CD1c-positive myeloid dendritic cell (primary cell): ENCODE measurements around the gene ACTC1.

Experiments used
- DNase-seq: peaks from one replicate; pipeline ENCODE4 v3.0.0-alpha.2; 2016; ENCODE audit errors: extremely low spot score

ACTC1 gene

DNA sequence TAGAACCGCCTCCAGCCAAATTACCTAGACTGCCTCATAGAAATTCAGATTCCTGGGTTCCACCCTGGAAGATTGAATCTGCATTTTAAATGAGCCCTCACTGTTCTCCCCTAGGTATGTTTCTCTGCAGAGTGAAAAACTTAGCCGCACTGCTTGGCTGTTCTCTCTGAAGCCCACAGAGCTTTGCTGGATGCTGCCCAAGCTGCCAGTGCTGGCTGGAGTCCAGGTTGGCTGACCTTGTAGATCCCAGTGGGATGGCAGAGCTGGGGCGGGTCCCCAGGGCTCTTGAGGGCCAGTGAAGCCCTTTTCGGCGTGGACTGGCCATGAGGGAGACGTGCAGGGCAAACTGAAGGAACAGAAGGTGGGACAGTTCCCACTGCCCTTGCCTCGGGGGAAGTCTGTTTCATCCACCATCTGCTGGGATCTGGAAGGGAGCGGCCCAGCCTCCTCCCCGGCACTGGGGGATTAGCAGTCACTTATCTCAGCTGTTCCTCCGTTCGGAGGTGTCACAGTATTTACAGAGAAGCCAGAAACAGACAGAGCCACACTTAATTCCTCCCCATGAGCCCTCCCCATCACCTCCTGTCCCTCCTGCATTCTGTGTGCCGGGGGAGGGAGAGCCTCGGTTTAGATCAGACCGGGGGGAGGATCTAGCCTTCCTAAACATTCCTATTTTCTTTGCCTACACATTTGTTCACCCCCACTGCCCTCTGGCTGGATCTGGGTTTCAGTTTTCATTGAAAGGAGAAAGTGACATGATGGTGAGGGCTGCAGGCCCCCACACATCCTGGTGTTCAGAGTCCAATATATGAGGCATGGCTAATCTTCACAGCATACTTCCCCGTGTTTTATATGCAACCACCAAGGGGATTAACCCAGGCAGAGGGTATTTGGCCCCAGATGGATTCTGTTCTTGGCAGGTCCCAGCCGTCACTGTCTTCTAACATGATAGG, 4.1 kb upstream of the ACTC1 start:
- DNase-seq, result no peak

GRCh38 chr15:34796847-34797435, 1.6 kb upstream of the ACTC1 start:
- no peak for DNase-seq

DNA sequence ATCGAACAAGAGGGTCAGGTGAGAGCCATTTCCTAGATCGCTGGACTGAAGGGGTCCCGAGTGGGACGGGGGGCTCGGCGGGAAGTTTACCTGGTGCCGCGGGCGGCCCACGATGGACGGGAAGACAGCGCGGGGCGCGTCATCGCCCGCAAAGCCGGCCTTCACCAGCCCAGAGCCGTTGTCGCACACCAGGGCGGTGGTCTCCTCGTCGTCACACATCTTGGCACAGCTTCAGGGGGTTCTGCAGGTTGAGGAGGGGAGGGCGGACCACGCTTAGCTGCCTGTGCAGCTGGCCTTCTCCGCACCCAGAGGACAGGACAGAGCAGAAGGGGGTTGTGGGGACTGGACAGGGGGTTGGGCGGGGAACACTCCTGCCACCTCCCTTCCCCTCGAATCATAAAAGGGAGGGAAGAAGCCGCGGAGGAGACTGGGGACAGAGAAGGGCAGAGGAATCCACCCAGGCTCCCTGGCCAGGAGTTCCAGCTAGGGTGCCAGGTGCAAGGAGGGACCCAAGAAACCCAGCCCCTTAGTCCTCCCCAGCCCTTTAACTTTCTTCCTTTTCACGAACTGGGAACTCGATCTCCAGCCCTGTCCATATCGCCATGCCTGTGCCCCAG, 651 bp downstream of the ACTC1 start:
- DNase-seq, result no peak

DNA sequence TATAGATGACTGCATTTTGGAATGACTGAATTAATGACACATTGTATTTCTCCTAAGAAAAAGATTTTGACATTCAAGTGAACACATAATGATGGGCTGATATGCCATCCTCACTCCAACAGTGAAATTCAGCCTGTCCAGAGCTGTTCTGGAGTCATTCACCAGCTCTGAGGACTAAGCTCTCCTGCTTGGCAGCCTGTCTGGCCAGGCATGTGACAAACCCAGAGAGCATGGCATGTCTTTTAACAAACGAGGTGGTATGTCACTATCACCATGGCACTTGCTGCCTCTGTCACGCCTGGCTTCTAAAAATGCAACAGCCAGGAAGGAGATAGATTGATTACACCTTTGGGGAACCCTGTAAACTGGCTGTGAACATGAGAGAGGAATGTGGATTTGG, 1.4 kb downstream of the ACTC1 start:
- no peak for DNase-seq

DNA sequence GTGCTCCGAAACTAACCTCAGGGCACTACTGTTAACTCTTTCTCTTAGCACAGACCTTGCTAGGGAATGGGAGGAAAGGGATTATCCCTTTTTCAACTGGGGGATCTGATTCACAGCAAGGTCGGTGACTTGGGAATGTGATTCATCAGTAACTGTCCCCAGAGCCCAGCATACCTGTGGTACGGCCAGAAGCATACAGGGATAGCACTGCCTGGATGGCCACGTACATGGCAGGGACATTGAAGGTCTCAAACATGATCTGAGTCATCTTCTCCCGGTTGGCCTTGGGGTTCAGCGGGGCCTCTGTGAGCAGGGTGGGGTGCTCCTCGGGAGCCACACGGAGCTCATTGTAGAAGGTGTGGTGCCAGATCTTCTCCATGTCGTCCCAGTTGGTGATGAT, 2.3 kb downstream of the ACTC1 start:
- no peak for DNase-seq

DNA sequence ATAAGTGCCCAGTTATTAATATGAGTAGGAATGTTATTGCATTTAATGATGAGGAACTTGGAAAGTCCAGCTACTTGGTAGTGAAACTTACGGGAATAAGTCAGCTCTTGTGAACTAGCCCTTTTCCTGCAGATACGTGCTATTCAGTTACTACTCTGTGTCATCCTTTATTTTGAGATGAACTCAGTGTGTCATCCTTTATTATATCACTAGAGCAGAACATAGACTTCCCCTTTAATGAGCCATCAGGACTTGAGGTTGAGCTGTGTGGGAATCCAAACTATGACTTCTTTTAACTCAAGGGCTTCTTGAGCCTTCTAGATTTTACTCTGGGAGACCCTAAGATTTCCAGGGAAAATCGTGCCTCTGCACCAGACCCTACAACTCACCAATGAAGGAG, 3.6 kb downstream of the ACTC1 start:
- no peak for DNase-seq

- no peak for DNase-seq
Measured at GRCh38 chr15:34790121-34790520, 5.2 kb downstream of the ACTC1 start.

- no peak for DNase-seq
Measured at GRCh38 chr15:34789326-34789725, 6.0 kb downstream of the ACTC1 start.

- no peak for DNase-seq
Measured at GRCh38 chr15:34786206-34786605, 9.1 kb downstream of the ACTC1 start.

DNA sequence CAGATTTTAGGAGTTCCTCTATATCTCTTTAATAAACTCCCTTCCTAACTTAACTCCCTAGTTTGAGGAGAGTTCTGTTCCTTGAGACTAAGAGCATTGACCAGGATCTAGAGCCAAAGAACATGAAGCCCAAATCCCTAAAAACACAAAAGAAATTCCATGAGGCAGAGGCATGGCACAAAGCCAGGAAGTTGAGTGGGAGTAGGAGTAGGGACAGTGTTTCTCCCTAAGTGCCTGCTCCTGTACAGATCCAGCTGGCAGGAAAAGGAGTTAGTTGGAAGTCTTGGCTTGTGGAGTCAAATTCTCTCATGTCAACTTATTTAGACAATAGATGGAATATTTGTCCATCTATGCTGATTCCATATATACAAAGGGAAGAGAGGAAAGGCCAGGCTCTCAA, 11.4 kb downstream of the ACTC1 start:
- DNase-seq, result no peak

GRCh38 chr15:34783431-34783830, 11.9 kb downstream of the ACTC1 start:
- no peak for DNase-seq

DNA sequence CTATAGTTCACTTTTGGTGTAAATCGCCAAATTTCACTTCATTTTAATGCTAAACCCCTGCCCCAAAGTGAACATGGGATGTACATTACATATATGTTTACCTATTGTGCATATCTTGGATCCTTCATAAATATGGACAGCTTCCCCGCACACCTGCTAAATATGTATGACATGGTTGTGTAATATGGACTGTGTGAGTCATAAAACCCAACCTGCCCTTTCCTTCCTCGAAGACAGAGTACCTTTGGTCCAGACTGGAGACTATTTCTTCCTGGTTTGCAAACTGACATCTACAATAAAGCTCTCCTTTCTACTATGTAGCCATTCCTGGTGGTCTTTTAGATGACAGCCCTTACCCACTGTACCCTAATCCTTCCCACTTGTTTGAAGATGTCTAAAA, 12.4 kb downstream of the ACTC1 start:
- no peak for DNase-seq

- no peak for DNase-seq
Measured at GRCh38 chr15:34780725-34781124, 14.6 kb downstream of the ACTC1 start.

DNA sequence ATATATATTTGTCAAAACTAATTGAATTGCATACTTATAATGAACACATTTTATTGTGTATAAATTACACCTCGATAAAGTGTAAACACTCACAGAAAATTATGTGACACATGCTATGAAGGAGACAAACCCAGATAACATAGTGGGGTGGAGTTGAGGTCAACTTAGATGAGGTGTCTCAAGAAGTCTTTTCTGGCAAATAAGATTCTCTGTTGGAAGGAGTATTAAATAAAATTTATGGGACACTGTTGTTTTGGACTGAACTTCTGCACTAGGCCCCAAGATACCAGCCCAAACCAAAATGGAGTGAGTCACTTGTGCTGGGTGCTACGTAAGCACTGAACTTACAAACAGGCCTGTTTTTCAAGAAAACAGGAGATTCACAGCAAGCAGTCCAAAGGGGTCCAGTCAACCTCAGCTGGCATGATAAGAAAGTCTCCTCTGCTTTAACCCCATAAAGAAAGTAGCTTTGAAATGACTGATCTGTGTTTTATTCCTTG, 18.7 kb downstream of the ACTC1 start:
- DNase-seq, result no peak

DNA sequence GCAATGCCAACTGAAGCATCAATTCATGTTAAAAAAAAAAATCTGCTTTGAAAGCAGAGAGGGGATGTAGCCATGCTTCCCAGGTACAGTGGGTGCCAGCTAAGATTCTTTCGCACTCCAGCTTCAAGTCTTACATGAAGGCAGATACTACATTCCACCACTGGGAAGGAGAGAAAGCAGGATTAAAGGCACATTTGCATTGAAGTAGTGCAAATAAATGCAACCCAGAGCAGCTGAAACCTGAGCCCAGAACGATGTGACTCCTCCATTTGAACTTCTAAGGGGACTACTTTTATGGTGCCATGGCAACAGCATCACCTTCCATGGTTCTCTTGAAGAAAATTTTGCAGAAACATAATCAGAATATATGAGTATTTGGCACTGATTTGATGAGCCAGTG, 21.4 kb downstream of the ACTC1 start:
- DNase-seq, result no peak

DNA sequence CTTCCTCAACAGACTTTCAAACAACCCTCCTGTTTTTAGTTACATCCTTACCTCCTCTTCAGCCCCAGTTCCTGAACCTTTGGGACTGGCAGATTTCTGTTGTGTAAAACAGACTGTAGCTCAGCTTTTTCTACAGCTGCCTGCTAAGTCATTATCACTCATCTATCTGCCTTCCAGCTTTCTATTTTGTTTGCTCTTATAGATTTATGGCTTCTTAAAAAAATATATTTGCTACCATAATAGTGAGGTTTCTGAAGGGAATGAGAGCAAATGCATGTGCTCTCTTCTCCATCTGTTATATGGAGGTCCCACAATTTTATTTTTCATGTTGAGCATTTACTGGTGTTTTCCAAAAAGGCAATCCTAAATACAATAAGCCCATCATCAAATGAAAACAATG, 22.3 kb downstream of the ACTC1 start:
- DNase-seq, result no peak

DNA sequence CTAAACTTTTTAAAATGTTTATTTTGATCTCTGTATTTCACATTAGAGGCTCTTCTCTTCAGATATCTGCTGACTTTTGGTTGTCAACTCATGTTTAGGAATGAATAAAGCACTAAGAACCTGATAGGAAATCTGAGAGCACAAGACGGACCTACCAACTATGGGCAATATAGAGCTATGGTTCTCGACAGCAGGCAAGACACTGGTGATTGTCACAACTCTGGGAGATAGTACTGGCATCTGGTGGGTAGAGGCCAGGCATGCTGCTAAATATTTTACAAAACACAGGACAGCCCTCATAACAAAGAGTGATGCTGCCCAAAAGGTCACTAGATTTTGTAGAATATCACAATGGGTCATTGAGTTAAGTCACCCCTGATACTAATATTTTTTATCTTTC, 23.0 kb downstream of the ACTC1 start:
- no peak for DNase-seq

DNA sequence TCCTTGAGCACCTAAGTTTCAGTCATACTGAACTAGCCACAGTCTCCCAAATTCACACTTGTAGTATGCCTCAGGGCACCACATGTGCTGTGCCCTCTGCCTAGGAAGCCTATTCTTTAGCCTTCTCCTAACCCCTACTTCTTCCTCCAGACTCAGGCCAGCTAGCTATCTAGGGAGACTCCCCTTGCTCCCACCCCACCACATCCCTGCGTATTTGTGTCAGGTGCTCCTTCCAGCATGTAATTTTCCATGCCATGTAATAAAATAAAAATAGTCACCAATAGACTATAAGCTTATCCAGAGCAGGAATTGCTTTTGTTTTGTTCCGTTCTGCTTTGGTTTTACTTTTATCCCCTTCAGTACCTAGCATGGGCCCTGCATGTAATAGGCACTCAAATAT, 25.6 kb downstream of the ACTC1 start:
- DNase-seq, result no peak

GRCh38 chr15:34768530-34768929, 26.8 kb downstream of the ACTC1 start:
- no peak for DNase-seq

DNA sequence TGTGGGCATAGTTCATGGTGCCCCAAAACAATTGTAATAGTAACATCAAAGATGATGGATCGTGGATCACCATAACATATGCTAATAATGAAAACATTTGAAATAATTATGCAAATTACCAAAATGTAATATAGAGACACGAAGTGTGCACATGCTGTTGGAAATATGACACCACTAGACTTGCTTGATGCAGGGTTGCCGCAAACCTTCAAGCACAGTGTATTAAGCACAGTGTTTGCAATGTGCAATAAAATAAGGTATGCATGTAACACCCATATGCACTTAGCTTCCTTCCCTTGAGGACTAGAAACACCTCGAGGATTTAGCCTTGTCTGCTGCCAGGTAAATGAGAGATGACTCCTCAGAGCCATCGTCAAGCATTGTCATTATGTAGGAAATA, 29.6 kb downstream of the ACTC1 start:
- DNase-seq, result no peak

DNA sequence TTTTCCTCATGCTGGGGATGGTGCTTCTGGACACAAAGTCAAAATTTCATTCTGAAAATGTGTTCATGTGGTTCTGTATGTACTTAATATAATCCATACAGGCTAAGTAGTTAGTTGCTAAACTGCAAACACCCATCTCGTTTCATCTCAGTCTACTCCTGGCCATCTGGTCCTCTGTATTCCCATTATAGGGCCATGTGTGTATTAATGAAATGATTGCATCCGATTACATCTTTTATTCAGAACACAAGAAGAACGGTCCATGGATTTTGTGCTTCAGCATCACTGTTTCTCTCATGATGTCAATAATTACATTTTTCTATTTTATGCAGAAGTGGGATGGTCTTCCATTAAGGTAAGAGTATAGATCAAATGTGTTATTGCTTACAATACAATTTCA, 34.4 kb downstream of the ACTC1 start:
- no peak for DNase-seq

GRCh38 chr15:34759992-34760391, 35.4 kb downstream of the ACTC1 start:
- no peak for DNase-seq

- no peak for DNase-seq
Measured at GRCh38 chr15:34759347-34759746, 36.0 kb downstream of the ACTC1 start.
